Measurements from ENCODE around the gene CDC42BPB.
A peak's percentile ranks its signal among the peaks of the same experiment; 100 is the strongest.

Gene CDC42BPB

GRCh38 chr14:102924632-102925588, 132.4 kb downstream of the CDC42BPB start:
- DNase-seq: no peak

GRCh38 chr14:102923925-102924486, 133.3 kb downstream of the CDC42BPB start:
- no peak for DNase-seq

GRCh38 chr14:102923201-102923924, 134.0 kb downstream of the CDC42BPB start:
- DNase-seq: no peak

GRCh38 chr14:102922490-102923200, 134.7 kb downstream of the CDC42BPB start, which contains the start of gene AMN:
Gene AMN, plus strand, starts transcription at chr14:102922663. Its CDS starts 26 bp downstream, at chr14:102922689.
- no peak for DNase-seq

DNA sequence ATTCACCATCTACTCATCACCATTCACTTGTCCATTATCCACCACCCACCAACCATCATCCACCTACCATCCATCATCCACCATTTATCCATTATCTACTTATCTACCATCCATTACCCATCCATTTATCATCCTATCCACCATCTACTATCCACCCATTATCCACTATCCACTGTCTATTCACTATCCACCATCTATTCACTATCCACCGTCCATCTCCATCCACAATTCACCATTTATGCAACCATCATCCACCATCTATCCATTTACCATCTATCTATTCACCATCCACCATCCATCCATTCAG, 136.4 kb downstream of the CDC42BPB start:
- DNase-seq: no peak

GRCh38 chr14:102920273-102920997, 136.9 kb downstream of the CDC42BPB start:
- no peak for DNase-seq

- DNase-seq: no peak
These were observed 138.9 kb downstream of the CDC42BPB start for GRCh38 chr14:102918438-102918837.

DNA sequence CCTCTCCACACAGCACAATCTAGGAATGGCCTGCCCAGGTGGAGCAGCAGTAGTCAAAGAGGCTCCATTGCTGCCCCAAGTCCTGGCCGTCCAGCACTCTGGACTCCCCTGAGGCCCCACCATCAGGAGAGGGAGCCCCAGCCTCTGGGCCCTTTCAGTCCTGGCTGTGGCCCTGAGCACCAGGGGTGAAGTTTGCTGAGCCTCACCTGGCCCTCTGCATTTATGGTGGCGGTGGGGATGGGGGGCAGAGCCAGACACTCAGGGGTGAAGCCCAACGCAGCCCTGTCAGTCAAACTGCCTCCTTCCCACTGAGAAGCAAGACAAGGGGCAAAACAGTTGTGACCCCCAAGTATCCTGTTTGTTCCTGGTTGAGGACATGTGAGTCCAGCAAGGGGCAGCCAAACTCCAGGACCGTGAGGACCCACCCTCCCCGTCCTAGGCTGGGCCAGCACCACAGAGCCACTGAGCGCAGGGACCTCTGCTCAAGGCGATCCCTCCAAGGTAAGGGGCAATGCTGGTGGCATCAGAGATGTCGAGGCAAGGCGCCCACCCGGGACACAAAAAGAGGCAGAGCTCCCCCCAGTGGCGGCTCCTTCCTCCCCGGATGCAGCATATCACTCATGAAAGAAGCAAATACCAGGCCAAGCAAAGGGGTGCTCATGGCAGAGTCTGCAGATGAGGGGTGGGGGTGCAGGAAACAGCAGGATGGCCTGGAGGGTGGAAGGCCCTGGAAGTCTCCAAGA, 139.7 kb downstream of the CDC42BPB start:
- peak; percentile 58 for DNase-seq

DNA sequence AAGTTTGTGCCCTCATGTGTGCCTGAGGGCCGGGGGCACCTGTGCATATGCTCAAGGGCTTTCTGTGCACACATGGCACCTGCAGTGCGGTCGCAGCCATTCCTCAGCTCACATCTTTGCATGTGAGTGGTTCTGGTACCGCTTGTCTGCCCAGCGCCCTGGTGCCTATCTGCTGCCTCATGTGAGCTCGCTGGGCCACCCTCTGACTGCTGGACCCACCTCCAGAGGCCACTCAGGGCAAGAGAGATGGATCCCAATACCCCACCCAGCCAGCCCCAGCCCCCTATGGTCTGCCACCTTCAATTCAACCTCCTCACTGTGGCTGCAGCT, 140.3 kb downstream of the CDC42BPB start:
- no peak for DNase-seq

- no peak for DNase-seq
These were observed 140.8 kb downstream of the CDC42BPB start for GRCh38 chr14:102916347-102917055.

DNA sequence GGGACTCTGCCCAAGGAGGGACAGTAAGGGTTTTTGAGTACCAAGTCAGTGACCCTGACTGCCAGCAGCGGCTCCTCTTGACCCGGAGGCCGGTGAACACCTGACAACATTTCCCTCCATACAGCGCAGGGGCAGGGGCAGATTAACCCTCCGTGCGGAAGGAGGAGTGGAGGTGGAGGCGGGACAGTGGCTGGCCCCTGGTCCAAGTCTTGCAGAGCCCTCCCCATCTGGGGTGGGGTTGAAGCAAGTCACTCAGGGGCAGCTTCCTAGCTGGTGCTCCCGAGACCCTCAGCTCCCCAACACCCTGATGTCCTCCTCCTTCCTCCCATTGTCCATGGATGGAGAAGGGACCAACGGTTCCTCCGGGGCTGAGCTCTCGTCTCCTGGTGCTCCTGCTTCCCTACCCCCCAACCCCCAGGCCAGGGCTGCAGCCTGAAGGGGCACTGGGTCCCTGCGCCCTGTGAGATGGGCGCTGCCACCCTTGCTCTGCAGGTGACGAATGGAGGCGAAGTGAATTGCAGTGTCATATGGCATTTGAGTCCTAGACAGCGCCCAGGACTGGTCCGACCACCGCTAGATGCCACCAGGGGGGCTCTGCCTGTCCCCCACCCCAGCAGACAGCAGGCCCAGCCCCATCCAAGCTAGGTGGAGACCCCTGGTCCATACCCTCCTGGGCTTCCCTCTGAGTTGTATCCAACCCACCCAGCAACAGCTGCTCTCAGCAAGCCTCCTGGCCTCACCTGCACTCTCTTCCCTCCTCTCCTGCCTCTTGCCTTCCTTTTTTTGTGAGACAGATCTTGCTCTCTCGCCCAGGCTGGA, 141.8 kb downstream of the CDC42BPB start:
- no peak for DNase-seq

GRCh38 chr14:102914474-102915291, 142.7 kb downstream of the CDC42BPB start:
- no peak for DNase-seq

DNA sequence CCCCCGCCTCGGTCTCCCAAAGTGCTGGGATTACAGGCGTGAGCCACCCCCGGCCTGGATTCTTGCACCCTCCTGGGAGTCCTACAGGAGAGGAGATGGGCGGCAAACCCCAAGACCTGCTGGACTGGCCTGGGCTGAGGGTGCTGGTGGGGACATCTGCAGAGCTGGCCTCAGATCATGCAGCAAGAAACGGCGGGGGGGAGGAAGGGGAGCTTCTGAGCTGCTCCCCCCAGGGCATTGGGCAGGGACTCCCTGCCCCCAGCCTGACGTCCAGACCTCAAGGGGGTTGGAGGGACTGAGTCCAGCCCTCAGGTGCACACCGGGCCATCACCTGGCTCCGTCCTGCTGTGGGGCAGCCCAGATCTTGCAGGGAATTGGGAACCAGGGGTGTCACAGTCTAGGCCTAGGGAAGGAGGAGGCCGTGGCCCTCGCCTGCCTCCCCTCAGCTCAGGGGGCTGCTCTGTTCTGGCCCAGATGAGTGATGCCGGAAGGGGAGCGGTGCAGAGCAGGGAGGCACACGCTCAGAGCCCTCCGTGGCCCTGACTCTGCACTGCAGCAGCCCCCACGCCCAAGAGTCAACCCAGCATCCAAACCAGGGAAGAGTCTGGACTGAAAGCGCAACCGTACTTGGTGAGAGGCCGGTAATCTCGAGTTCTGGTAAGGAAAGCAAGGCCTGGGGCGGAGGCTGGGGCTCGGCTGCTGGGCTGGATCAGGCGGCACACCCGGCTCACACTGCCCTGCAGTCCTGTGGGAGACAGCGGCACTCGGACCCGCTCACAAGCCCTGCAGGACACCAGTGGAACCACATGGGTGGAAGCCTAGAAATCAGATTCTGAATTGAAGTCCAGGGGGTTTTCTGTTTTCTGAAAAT, 143.8 kb downstream of the CDC42BPB start:
- no peak for DNase-seq

DNA sequence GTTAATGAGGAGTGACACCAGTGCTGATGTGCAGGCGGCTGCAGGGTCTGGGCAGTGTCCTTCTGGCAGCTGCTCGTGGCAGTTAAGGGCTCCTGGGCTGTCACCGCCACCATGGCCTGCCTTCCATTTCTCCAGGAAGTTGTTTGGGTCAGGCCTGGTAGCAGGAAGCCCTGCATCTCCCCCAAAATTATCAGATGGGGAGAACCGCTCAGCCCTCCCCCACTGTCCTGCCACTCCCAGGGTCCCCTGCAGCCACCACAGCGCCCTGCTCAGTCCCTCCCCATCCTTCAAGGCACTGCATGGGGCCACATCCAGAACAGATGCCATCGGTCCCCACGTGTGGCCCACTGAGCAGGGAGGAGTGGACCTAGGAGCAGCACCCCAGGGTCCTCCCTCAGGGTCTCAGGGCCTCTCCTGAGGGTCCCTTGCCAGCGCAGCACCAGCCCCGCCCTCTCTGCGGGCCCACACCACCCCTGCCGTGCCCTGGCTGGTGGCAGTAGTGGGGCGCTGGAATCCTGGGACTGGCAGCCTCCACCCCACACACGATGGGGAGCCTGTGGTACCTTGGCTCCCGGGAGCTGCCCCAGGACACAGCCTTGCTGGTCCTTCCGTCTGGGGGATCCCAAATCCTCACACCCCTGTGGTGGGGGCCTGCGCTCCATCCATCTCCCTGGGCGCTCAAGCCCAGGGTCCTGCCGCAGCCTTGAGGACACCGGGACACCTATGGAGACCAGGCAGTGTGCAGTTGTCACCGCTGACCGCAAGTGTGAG, 145.2 kb downstream of the CDC42BPB start:
- no peak for DNase-seq

GRCh38 chr14:102911541-102911951, 145.8 kb downstream of the CDC42BPB start:
- no peak for DNase-seq

GRCh38 chr14:102910442-102910841, 146.9 kb downstream of the CDC42BPB start:
- DNase-seq: no peak

DNA sequence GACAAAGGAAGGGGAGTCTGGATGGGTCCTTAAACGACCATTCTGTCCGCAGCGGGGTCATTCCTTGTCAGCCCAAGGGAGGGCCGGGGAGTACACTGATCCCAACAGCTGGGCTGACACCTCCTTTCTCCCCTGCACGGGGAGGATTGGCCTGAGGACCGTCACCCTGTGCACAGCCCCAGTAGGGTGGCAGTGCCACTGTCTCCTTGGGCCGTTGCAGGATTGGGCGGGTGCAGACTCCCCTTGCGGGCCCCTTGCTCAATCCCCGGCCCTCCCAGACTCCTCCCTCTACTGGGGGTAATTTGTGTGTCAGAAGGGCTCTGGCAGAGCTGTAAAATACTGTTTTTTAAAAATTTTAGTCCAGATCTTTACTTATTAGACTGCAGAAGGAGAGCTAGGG, 147.4 kb downstream of the CDC42BPB start:
- DNase-seq: no peak

Measured in CD4-positive, alpha-beta T cell treated with Interleukin-21 for 1 hour (primary cell).